DMS53 treated with DMSO at 0.1 percent for 48 hours (cell line): ENCODE results near the gene FBXO44.

ENCODE experiments used
- DNase-seq: peaks from one replicate; lab custom pipeline; 2025; ENCODE audit not compliant: unreplicated experiment; lab: John Stamatoyannopoulos, UW

The FBXO44 gene

GRCh38 chr1:11685210-11685752 is 30.6 kb downstream of the FBXO44 start:
- no peak for DNase-seq

DNA sequence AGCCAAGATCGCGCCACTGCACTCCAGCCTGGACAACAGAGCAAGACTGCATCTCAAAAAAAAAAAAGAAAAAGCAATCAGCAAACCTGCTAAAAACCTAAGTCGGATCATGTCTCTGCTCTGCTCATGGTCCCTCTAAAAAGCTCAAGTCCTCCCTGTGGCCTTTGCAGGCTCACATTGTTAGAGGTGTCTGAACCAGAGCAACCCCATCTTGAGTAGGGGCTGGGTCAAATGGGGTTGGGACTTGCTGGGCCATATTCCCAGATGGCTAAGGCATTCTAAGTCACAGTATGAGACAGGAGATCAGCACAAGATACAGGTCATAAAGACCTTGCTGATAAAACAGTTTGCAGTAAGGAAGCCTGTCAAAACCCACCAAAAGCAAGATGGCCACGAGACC is 33.8 kb downstream of the FBXO44 start:
- DNase-seq, result no peak

GRCh38 chr1:11690397-11691301 is 36.0 kb downstream of the FBXO44 start:
- peak; percentile 20 for DNase-seq

GRCh38 chr1:11691302-11691914 is 36.7 kb downstream of the FBXO44 start, which contains the start of gene DRAXIN:
DRAXIN (plus strand) TSS chr1:11691710; CDS start chr1:11706259, 14,549 bp downstream.
- no peak for DNase-seq

GRCh38 chr1:11691928-11692711 is 37.4 kb downstream of the FBXO44 start:
- no peak for DNase-seq

DNA sequence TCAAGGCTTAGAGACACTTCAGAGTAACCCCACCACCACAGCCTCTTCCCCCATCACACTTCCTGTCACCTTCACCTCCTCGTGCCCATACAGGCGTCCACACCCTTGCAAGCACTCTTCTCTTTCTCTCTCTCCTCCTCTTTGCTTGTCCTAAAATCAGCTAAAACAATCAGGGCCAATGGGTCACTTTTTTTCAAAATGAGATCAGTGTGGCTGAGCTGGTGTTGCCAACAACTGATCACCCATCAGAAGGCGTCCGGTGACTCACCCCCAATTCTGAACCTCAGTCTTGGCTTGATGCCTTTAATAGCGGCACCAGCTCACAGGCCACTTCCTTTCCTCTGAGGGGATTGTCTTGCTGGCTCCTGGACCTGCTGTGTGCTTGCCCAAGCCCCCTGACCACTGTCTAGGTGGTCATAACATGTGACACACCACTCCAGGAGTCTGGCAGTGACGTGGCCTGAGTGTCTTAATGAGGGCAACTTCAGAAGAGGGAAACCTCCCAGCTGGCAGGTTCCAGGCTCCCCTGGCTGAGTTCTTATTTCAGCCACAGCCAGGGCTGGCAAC is 38.4 kb downstream of the FBXO44 start:
- no peak for DNase-seq

DNA sequence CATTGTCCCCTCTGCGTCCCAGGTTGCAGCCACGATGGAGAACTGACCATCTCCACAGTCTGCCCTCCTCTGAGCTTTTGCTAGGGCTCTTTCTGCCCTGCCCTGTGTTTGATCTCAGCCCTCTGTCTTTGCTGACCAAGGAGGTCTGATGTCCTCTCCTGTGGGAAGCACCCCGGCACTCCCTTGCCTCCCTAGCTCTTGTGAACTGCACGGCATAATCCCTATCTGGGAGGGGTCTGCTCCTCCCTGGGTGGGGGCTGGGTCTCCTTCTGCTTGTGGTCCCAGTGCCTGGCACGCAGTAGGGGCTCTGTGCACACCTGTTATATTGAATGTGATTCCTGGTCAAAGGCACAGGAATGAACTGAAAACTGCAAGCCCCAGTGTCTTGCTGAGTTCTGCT is 39.2 kb downstream of the FBXO44 start:
- DNase-seq, result no peak

GRCh38 chr1:11695861-11696260 is 41.2 kb downstream of the FBXO44 start:
- DNase-seq, result no peak

DNA sequence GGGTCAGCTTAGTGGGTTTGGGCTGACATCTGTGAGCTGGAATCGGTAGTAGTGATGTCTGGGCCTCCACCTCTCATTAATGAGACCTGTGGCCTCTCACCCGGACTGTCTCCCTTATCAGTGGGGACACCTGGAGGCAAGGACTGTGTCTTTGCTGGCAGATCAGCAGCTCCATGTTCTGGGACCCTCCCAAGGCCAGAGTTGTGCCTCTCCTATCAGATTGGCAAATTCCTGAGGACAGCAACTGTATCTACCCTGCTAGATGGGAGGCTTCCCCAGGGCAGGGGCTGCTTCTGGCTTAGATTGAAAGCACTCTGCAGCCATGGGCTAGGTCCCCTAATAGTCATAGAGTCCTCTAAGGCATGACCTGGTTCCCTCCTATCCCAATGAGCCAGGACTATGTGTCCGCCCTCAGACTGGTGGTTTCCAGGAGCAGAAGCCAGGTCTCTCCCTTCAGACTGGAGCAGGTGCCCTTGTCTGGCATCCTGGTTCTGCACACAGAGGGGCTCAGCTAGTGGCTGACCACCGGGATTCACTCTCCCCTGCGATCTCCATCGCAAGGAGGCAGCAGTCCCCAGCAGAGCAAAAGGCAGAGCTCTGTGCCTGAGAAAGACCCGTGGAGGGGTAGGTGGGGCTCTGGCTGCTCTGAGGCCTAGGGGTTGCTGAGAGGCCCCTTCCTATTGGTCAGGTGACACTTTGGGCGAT is 42.7 kb downstream of the FBXO44 start:
- DNase-seq, result no peak

DNA sequence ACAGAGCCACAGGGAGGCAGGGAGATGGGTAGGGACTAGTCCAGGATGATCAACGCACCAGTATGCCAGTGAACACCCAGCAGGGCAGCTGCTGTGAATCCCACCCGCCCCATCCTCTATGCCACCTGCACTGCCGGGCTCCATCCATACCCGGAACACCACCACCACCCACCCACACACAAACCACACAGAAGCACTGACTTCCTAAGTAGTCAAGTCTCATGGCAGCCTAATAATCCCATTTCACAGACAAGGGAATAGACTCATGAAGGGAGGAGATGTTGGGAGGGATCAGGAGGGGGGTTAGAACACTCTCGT is 43.2 kb downstream of the FBXO44 start:
- DNase-seq, result no peak

DNA sequence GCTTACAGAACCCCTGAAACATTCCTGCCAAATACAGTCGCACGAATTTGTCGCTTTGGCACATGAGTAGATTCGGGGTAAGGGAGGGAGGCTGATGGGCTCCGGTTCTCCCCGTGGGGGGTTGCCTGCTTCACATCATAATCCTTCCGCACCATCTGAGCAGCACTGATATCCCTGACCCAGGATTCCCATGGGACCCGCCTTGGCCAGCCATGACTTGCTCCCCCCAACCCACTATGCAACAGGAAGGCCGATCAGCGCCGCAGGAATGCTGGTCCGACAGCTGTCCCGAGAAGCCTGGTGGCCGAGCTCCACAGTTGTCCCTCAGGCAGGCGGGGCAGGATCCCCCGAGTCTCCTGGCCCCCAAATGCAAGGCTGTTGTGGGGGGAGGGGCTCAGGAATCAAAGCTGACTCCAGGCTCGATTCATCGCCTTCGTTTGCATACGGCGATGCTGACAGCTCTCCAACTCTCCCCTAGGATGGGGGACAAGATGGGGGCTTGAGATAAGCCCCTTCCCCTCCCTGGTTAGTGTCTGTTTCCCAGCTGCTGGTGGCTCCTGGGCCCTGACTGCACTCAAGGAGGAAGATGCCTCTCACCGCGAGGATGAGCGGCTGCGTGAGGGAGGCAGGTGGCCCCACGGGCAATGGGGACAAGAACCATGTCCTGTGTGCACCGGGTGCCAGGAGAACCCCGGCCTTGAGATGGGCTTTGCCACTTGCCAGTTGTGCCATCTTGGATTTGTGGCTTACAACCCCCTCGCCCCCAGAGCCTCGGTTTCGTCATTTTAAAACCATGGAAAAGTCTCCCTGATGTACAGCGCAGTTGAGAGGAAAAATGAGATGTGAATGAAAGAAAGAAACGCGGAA is 46.2 kb downstream of the FBXO44 start:
- no peak for DNase-seq

DNA sequence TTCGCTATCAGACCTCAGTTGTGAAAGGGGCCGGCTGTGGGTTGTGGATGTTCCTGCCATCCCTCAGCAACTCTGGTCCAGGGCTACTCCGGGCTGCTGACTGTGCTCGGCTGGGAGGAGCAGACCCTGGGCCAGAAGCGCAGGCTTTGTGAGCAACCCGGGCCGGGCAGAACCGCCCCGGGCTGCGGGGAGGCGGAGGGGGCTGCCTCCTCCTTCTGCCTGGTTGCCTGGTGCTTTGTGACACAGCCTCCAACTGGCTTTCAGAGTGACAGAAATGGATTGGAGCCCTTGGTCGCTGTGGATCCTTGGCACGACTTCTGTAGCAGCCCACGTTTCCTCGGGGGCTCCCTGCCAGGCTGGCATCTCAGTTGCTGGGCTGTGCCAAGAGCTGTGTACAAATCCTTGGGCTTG is 46.9 kb downstream of the FBXO44 start:
- no peak for DNase-seq

- DNase-seq, result no peak
These were observed 47.5 kb downstream of the FBXO44 start for GRCh38 chr1:11701981-11702803.

DNA sequence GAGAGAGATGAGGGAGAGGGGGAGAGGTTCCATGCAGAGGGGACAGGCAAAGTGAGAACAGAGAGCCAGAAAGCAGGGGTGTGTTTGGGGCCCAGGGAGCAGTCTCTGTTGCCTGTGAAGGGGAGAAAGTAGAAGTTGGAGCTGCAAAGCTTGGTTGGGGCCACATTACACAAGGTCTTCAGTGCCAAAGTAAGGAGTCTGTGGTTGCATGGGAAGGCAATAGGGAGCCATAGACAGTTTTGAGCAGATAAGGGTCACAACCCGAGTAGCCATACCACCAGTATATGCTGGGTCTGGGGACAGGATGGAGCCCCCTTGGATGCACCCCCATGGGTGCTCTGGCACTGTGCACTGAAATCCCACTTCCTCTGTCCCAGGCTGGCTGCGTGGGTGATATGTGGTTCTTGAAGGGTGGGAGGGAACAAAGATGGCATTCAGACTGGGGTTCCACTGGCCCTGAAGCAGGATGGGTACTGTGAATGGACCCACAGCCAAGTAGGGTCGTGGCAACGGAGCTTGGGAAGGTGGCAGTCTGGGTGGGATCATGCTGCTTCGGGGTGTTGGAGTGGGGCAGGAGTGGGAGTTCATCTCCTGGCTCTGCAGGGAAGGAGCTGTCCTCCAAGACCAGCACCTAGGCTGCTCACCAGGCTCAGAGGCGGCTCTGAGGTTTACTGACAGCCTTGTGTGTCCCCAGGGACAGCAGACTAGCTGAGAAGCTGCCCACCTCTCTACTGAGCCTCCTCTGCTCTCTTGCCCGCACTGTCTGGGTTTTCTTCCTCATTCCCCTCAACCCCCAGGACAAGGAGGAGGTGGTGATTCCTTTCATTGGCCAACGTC is 48.9 kb downstream of the FBXO44 start:
- DNase-seq, result no peak

- DNase-seq, result no peak
These were observed 49.5 kb downstream of the FBXO44 start for GRCh38 chr1:11704194-11704529.

- no peak for DNase-seq
These were observed 50.2 kb downstream of the FBXO44 start for GRCh38 chr1:11704691-11705475.

GRCh38 chr1:11705596-11705995 is 50.9 kb downstream of the FBXO44 start:
- no peak for DNase-seq
